ENCODE measurements around the gene NUDT4.

- TF ChIP-seq CTCF (IDR thresholded peaks at IDR 0.05) (no peak), POLR2A (IDR thresholded peaks at IDR 0.05) (no peak)
Observed at GRCh38 chr12:93390549-93391297, 13.0 kb downstream of the NUDT4 start.
